Gastrocnemius medialis (tissue), 4 donors: Measurements from ENCODE around the gene ZMYND8. TPM values are rescaled to one million over a fixed set of nuclear protein-coding genes. Genes with fewer than 3 reads are reported as not detected.
"Not testable (repeated sequence)": the region's sequence is repeated elsewhere in the genome, so short reads cannot be mapped to it uniquely, and the experiment has no call there.

Experiments
- ATAC-seq, 2 donors: fragments of 150-250 bp; one replicate each; pipeline ENCODE4 v1.9.1; 2016
- DNase-seq, 2 donors: peaks; one replicate each; pipeline ENCODE4 v3.0.0-alpha.2; 2019
- H3K27ac ChIP-seq, 4 donors: fragments of 200-600 bp; sonication (generic); 1 replicate in 1 of 4; 2 replicates in 3 of 4; pipeline ENCODE4 v1.5.1; 2016 to 2018; ENCODE audit warnings: mild to moderate bottlenecking in 2 of 4, moderate library complexity in 1 of 4
- H3K27me3 ChIP-seq, 3 donors: fragments of 200-600 bp; sonication (generic) in 2 of 3; 1 replicate in 1 of 3; 2 replicates in 2 of 3; pipeline versions ENCODE4 v1.5.1 to v1.6.0; 2016 to 2019; ENCODE audit warnings: mild to moderate bottlenecking in 1 of 3, moderate library complexity in 1 of 3
- H3K36me3 ChIP-seq, 2 donors: fragments of 200-600 bp; sonication (generic) in 1 of 2; one replicate each; pipeline ENCODE4 v1.5.1; 2017 to 2018
- H3K4me1 ChIP-seq, 2 donors: fragments of 200-600 bp; sonication (generic) in 1 of 2; one replicate each; pipeline ENCODE4 v1.5.1; 2016 to 2017; ENCODE audit warnings: mild to moderate bottlenecking in 2 of 2
- H3K4me3 ChIP-seq, 4 donors: fragments of 200-600 bp; sonication (generic) in 3 of 4; 1 replicate in 1 of 4; 2 replicates in 3 of 4; pipeline ENCODE4 v1.5.1; 2016 to 2019; ENCODE audit warnings: mild to moderate bottlenecking in 2 of 4
- H3K9me3 ChIP-seq, 3 donors: fragments of 200-600 bp; sonication (generic) in 2 of 3; 1 replicate in 1 of 3; 2 replicates in 2 of 3; pipeline ENCODE4 v1.5.1; 2016 to 2019
- POLR2A ChIP-seq, 2 donors: fragments of 450-650 bp; IDR thresholded peaks; one replicate each; pipeline ENCODE4 v1.6.1; 2017; ENCODE audit warnings: antibody characterized with exemption in 2 of 2, mild to moderate bottlenecking in 2 of 2, moderate library complexity in 2 of 2
- in situ Hi-C, 4 donors: fragments of 200-750 bp; cut with MboI; loops; one replicate each; pipeline versions ENCODE4 v1.15.0 to v1.8.0; 2017; ENCODE audit warnings: low sequenced_read_pairs in 4 of 4
- intact Hi-C: fragments of 100-400 bp; cut with DNase I; formaldehyde crosslinking; loops from one replicate; pipeline ENCODE4 v1.15.1; 2023; ENCODE audit warnings: low total_unique reads
- total RNA-seq, 4 donors: library from RNA; depleted of rRNA; stranded (reverse); fragments of >200 nt; gene quantifications; one replicate each; pipeline versions ENCODE4 v1.1.0 to v1.2.3, GENCODE V29; 2016
- TF ChIP-seq, protein P1 (sequence below), 5 experiments: fragments of 450-650 bp in 3 of 5; fragments of 200-600 bp in 2 of 5; sonication (generic) in 2 of 5; IDR thresholded peaks in 4 of 5; conservative IDR thresholded peaks in 1 of 5; 1 replicate in 4 of 5; 2 replicates in 1 of 5; pipeline ENCODE4 v1.5.1; 2016 to 2019; ENCODE audit warnings: antibody characterized with exemption in 5 of 5, mild to moderate bottlenecking in 3 of 5, moderate library complexity in 3 of 5

Gene ZMYND8
- total RNA-seq, 4 donors from 2014 or later: 15.1 to 32.2 (median 19.7) TPM

GRCh38 chr20:47249913-47250312 lies 106.6 kb downstream of the ZMYND8 start:
- intact Hi-C loops (no loop called here), in situ Hi-C loops (loop anchor here in 1 of 4 donors (25.0 kb wide), 1 partner anchor 362 kb away; no protein-coding TSS in a partner anchor)
- Histone ChIP-seq H3K4me1 (peaks cover 5 to 7% of the 10 kb centered on the region in 2 donors), H3K36me3 (peaks cover 0 to 57% of the 10 kb centered on the region in 2 donors), H3K4me3 (no peak overlapping the region), H3K27me3 (no peaks in the 10 kb centered on the region), H3K9me3 (no peaks in the 10 kb centered on the region), H3K27ac (no peak overlapping the region)
- TF ChIP-seq POLR2A (IDR thresholded peaks at IDR 0.05): no peak
- TF ChIP-seq, protein P1, sequence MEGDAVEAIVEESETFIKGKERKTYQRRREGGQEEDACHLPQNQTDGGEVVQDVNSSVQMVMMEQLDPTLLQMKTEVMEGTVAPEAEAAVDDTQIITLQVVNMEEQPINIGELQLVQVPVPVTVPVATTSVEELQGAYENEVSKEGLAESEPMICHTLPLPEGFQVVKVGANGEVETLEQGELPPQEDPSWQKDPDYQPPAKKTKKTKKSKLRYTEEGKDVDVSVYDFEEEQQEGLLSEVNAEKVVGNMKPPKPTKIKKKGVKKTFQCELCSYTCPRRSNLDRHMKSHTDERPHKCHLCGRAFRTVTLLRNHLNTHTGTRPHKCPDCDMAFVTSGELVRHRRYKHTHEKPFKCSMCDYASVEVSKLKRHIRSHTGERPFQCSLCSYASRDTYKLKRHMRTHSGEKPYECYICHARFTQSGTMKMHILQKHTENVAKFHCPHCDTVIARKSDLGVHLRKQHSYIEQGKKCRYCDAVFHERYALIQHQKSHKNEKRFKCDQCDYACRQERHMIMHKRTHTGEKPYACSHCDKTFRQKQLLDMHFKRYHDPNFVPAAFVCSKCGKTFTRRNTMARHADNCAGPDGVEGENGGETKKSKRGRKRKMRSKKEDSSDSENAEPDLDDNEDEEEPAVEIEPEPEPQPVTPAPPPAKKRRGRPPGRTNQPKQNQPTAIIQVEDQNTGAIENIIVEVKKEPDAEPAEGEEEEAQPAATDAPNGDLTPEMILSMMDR (IDR thresholded peaks at IDR 0.05 in 4 of 5, conservative IDR thresholded peaks at IDR 0.05 in 1 of 5): no peak
- DNase-seq (no peak), ATAC-seq (no peak)

- in situ Hi-C loops (no loop called here), intact Hi-C loops (no loop called here)
- Histone ChIP-seq H3K36me3 (peaks cover 0 to 68% of the 10 kb centered on the region in 2 donors), H3K4me3 (no peak overlapping the region), H3K9me3 (no peaks in the 10 kb centered on the region), H3K27ac (no peak overlapping the region), H3K4me1 (peaks cover 0 to 2% of the 10 kb centered on the region in 2 donors), H3K27me3 (no peaks in the 10 kb centered on the region)
- DNase-seq (no peak), ATAC-seq (no peak)
- TF ChIP-seq, protein P1 (IDR thresholded peaks at IDR 0.05 in 4 of 5, conservative IDR thresholded peaks at IDR 0.05 in 1 of 5): no peak
- no peak for TF ChIP-seq POLR2A (IDR thresholded peaks at IDR 0.05)
Observed at GRCh38 chr20:47248448-47248966, 108.0 kb downstream of the ZMYND8 start.

GRCh38 chr20:47247972-47248371 lies 108.5 kb downstream of the ZMYND8 start:
- ATAC-seq: no peak
- intact Hi-C loops: no loop called here
- Histone ChIP-seq H3K4me3 (no peak overlapping the region), H3K4me1 (peaks cover 0 to under 1% of the 10 kb centered on the region in 2 donors), H3K27me3 (no peaks in the 10 kb centered on the region), H3K36me3 (peaks cover 0 to 70% of the 10 kb centered on the region in 2 donors), H3K9me3 (no peaks in the 10 kb centered on the region), H3K27ac (no peak overlapping the region)
- in situ Hi-C loops: no loop called here
- DNase-seq: no peak
- TF ChIP-seq POLR2A (IDR thresholded peaks at IDR 0.05): no peak
- TF ChIP-seq, protein P1 (IDR thresholded peaks at IDR 0.05 in 4 of 5, conservative IDR thresholded peaks at IDR 0.05 in 1 of 5): no peak

DNA sequence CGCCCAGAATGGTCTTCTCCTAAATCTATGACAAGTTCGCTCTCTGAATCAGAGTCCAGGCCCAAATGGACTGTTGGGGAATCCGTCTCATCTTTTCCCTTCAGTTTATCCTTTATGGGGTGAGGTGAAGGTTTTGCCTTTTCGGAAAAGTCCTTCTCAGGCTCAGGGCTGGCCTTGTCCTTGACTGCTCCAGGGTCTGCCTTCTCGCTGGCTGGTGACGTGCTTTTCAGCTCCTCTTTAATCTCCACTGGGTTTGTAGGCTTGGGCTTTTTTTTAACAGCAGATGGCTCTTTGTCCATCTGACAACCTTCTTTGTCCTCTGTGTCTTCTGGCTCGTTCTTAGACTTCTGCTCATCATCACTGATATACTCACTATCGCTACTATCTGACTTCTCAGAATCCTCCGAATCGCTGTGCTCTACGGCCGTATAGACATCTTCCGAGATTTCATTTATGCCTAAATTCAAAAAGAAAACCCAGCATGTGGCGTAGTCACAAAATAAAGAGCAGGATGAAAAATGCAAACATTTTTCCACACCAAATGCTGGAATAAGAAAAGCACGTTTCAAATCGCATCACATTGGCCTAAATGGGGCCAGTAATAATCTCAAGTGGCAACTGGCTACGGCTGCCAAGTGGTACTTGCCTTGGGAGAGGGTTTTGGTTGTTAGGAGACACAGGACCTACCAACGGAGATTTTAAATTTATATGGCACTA lies 110.3 kb downstream of the ZMYND8 start:
- H3K9me3 ChIP-seq: no peaks in the 10 kb centered on the region
- no peak overlapping the region for H3K27ac ChIP-seq
- H3K4me3 ChIP-seq: no peak overlapping the region
- H3K4me1 ChIP-seq: no peaks in the 10 kb centered on the region
- H3K27me3 ChIP-seq: no peaks in the 10 kb centered on the region
- DNase-seq: no peak
- in situ Hi-C loops: no loop called here
- intact Hi-C loops: no loop called here
- H3K36me3 ChIP-seq: peaks cover 0 to 68% of the 10 kb centered on the region in 2 donors
- no peak for ATAC-seq
- TF ChIP-seq POLR2A (IDR thresholded peaks at IDR 0.05): no peak
- TF ChIP-seq, protein P1 (IDR thresholded peaks at IDR 0.05 in 4 of 5, conservative IDR thresholded peaks at IDR 0.05 in 1 of 5): no peak

GRCh38 chr20:47245166-47245565 lies 111.3 kb downstream of the ZMYND8 start:
- DNase-seq, in situ Hi-C loops, intact Hi-C loops, H3K27me3 ChIP-seq, H3K4me1 ChIP-seq, ATAC-seq, H3K9me3 ChIP-seq, H3K27ac ChIP-seq, H3K4me3 ChIP-seq: not testable (repeated sequence)
- peaks cover 0 to 63% of the 10 kb centered on the region in 2 donors for H3K36me3 ChIP-seq
